KMS-11 (cell line): ENCODE measurements around the gene CPED1.

ENCODE experiments used
- H2AFZ ChIP-seq: fragments of 200-600 bp; sonication (generic); 2 replicates; pipeline ENCODE4 v1.6.1; 2016; ENCODE audit warnings: antibody characterized with exemption, mixed run types, low read depth
- H3K27ac ChIP-seq: fragments of 200-600 bp; sonication (generic); 2 replicates; pipeline ENCODE4 v1.6.1; 2016; ENCODE audit warnings: mild to moderate bottlenecking, mixed run types
- H3K27me3 ChIP-seq: fragments of 200-600 bp; sonication (generic); 2 replicates; pipeline ENCODE4 v1.6.1; 2017; ENCODE audit warnings: mild to moderate bottlenecking, low read depth, mixed run types, moderate library complexity; ENCODE audit not compliant: insufficient read depth
- H3K36me3 ChIP-seq: fragments of 200-600 bp; sonication (generic); 2 replicates; pipeline ENCODE4 v1.6.1; 2017; ENCODE audit warnings: mild to moderate bottlenecking, mixed run types; ENCODE audit not compliant: insufficient read depth
- H3K4me1 ChIP-seq: fragments of 200-600 bp; sonication (generic); 2 replicates; pipeline ENCODE4 v1.6.1; 2016; ENCODE audit warnings: mild to moderate bottlenecking, low read depth, mixed run types; ENCODE audit not compliant: poor library complexity, severe bottlenecking
- H3K4me2 ChIP-seq: fragments of 200-600 bp; sonication (generic); 2 replicates; pipeline ENCODE4 v1.7.0; 2016; ENCODE audit warnings: mild to moderate bottlenecking, mixed run types
- H3K4me3 ChIP-seq: fragments of 200-600 bp; sonication (generic); IDR thresholded peaks from 2 replicates; pipeline ENCODE4 v1.6.1; 2017; ENCODE audit warnings: low read depth, low read length, mixed read lengths; ENCODE audit not compliant: insufficient read depth
- H3K79me2 ChIP-seq: fragments of 200-600 bp; sonication (generic); 2 replicates; pipeline ENCODE4 v1.6.1; 2016; ENCODE audit warnings: low read depth, mixed run types; ENCODE audit not compliant: insufficient read depth
- H3K9ac ChIP-seq: fragments of 200-600 bp; sonication (generic); 2 replicates; pipeline ENCODE4 v1.6.1; 2016; ENCODE audit warnings: mild to moderate bottlenecking, mixed run types
- H4K20me1 ChIP-seq: fragments of 200-600 bp; sonication (generic); 2 replicates; pipeline ENCODE4 v1.6.1; 2016; ENCODE audit warnings: mild to moderate bottlenecking, mixed run types; ENCODE audit not compliant: insufficient read depth
- CTCF ChIP-seq: fragments of 200-600 bp; sonication (generic); conservative IDR thresholded peaks from 2 replicates; pipeline ENCODE4 v1.6.1; 2017; ENCODE audit warnings: low read depth, mild to moderate bottlenecking, antibody characterized with exemption, low read length, moderate library complexity, mixed read lengths

CPED1 gene

GRCh38 chr7:121132940-121133339, 144.4 kb downstream of the CPED1 start:
- no peaks in the 10 kb centered on the region for H3K36me3 ChIP-seq
- H3K79me2 ChIP-seq: no peaks in the 10 kb centered on the region
- H3K27ac ChIP-seq: no peak overlapping the region
- no peak for TF ChIP-seq CTCF
- no peak overlapping the region for H3K9ac ChIP-seq
- no peak overlapping the region for H3K4me2 ChIP-seq
- no peaks in the 10 kb centered on the region for H3K27me3 ChIP-seq
- no peaks in the 10 kb centered on the region for H4K20me1 ChIP-seq
- H2AFZ ChIP-seq: no peak overlapping the region
- no peak overlapping the region for H3K4me3 ChIP-seq
- H3K4me1 ChIP-seq: peaks cover 8% of the 10 kb centered on the region

DNA sequence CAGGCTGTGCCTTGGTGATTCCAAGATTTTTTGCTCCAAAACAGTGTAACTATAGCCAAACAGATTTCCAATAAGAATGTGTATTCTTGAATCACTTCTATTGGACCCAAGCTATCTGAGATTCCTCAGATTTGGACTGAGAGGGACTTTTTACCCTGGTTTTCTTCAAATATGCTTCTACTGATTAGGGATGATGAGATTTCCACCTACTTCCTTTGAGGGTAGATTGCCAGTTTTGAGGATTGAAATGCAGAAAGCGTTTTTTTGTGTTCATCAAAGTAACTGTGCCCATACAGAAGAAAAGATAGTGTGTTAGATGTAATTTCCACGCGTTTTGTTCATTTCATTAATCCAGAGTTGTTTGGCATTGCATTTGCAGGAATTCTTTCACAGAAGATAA, 144.9 kb downstream of the CPED1 start:
- no peaks in the 10 kb centered on the region for H3K79me2 ChIP-seq
- no peak for TF ChIP-seq CTCF
- peaks cover 11% of the 10 kb centered on the region for H3K4me1 ChIP-seq
- H3K36me3 ChIP-seq: no peaks in the 10 kb centered on the region
- H3K9ac ChIP-seq: no peak overlapping the region
- H2AFZ ChIP-seq: no peak overlapping the region
- H4K20me1 ChIP-seq: no peaks in the 10 kb centered on the region
- H3K4me2 ChIP-seq: no peak overlapping the region
- H3K4me3 ChIP-seq: no peak overlapping the region
- no peaks in the 10 kb centered on the region for H3K27me3 ChIP-seq
- H3K27ac ChIP-seq: no peak overlapping the region

DNA sequence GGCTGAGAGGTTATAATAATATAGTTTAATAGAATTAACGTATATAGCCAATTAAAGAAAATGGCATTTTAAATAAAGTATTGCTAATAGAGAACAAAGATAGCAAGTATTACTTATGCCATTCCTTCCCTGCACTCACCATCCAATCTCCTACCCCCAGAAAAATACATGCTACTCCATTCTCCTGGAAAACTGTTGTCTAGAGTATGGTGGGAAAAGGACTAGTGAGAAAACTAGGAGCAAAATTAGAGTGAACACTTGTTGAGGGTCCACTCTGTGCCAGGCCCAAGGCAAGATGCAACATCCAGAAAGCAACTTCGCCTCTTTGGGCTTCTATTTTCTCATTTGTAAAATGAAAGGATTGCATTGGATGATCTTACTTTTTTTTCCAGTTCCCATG, 149.1 kb downstream of the CPED1 start:
- Histone ChIP-seq H3K4me1 (peaks cover 32% of the 10 kb centered on the region), H3K36me3 (no peaks in the 10 kb centered on the region), H4K20me1 (no peaks in the 10 kb centered on the region), H3K79me2 (no peaks in the 10 kb centered on the region), H3K27me3 (no peaks in the 10 kb centered on the region; the same call in 1 of the 2 replicates), H3K4me3 (no peak overlapping the region), H3K27ac (no peak overlapping the region), H3K4me2 (peak overlapping the region; percentile 78; the same call in 1 of the 2 replicates), H2AFZ (no peak overlapping the region), H3K9ac (no peak overlapping the region)
- TF ChIP-seq CTCF: no peak

GRCh38 chr7:121138262-121138933, 149.9 kb downstream of the CPED1 start:
- H3K4me1 ChIP-seq: peaks cover 32% of the 10 kb centered on the region
- no peaks in the 10 kb centered on the region for H4K20me1 ChIP-seq
- peak overlapping the region; percentile 7; the same call in 1 of the 2 replicates for H3K27ac ChIP-seq
- TF ChIP-seq CTCF: no peak
- 0 out of 2 replicates have a peak overlapping the region, but pooled peaks have one; percentile 13 for H3K9ac ChIP-seq
- H3K27me3 ChIP-seq: no peaks in the 10 kb centered on the region; the same call in 1 of the 2 replicates
- H3K4me3 ChIP-seq: no peak overlapping the region
- peak overlapping the region; percentile 78 for H3K4me2 ChIP-seq
- no peaks in the 10 kb centered on the region for H3K36me3 ChIP-seq
- no peaks in the 10 kb centered on the region for H3K79me2 ChIP-seq
- H2AFZ ChIP-seq: no peak overlapping the region
